RKO (cell line): ENCODE data around the gene CLDN25.

Source experiments
- DNase-seq: peaks from one replicate; pipeline ENCODE4 v3.0.0-alpha.2; 2016; ENCODE audit warnings: low spot score

The CLDN25 gene

DNA sequence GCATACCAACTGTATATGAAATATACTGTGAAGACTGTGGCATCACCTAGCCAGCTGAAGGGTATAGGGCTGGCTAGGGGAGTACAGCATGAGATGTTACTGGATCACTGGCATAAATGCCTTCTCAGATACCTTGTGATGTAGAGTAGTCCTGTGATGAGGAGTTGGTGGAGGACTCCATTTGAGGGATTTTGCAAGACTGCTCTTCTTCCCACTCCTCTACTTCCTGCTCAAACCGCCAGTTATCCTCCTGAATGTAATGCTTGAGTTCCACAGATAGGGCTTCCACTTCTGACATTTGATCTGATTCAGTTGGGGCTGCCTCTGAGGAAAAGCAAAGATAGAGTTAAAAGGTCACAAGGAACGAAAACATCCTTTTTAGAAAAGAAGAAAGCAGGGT, 29.3 kb downstream of the CLDN25 start:
- DNase-seq: no peak

DNA sequence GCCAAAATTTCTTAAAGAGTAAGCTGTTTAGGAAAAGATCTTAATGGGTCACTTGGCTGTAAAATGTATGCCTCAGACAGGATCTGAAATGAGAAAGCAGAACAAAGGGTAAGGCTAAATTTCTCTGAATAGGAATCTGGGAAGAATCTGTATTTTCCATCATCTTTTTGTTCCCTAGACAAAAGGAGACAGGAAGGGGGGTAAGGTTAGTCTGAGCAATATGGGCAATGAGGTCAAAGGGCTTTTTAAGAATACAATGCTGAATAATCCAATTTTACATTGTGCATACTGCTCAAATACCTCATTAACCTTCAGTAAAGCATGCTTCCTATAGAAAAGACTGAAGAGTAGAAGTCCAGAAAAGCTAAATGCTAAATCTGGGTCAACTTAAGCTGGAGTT, 34.6 kb downstream of the CLDN25 start:
- no peak for DNase-seq

DNA sequence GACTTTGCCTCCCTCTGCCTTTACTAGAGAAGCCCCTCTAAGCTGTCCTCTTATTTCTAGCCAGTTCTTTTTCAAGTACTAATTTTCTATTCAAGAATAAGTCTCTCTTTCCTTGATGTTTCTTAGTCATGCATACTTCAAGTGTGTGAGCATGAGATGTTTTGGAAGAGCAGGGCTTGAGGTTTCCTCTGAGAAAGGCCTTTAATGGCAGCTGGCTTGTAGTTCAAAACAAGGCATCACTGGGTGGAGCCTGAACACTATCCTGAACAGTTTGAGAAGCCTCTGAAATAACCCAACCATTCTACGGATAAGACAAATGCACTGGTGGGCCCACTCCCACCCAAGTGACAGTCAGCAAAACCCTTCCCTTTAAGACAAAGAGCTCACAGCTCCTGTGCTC, 37.6 kb downstream of the CLDN25 start:
- no peak for DNase-seq

DNA sequence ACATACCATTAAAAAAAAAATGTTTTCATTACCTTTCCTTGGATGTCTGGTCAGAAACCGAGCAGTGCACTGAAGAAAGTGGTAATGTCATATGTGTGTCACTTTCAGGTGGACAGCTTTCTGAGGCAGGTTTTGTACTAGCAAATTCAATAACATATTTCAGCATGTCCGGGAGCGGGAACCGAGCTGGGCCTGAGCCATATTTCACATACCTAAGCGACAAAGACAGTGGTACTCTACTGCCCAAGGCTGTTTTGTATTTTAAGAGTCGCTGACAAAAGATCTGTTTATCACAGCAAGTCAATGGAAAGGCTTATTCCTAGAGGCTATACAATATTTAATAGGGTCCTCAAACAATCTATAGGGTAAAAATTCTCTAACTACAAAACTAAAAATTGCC, 38.0 kb downstream of the CLDN25 start:
- DNase-seq: no peak

DNA sequence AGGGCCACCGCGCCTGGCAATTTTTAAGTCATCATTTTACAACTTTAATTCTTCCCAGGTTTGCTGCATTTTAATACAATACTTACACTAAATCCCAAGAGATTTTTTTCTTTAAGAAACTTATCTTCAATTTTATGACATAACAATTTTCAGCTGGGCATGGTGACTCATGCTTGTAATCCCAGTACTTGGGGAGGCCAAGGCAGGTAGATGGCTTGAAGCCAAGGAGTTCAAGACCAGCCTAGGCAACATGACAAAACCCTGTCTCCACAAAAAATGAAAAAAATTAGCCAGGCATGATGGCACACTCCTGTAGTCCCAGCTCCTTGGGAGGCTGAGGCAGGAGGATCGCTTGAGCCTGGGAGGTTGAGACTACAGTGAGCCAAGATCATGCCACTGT, 38.8 kb downstream of the CLDN25 start:
- no peak for DNase-seq

DNA sequence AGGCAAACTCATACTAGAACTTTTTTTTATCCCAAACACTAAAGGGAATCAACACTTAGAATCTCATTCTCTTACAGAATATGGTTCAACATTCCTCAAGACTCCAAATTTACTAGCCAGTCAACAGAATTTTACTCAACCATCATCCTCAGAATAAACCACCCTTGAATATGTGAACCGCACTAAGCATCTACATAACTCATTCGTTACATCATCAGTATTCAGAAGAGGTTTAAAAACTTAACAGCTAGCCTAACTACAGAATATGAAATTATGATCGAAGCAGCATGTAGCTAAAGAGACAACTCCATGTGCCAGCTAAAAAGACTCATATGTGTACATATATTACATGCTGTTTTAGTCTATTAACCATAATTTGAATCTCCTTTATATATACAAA, 47.9 kb downstream of the CLDN25 start:
- DNase-seq: no peak

DNA sequence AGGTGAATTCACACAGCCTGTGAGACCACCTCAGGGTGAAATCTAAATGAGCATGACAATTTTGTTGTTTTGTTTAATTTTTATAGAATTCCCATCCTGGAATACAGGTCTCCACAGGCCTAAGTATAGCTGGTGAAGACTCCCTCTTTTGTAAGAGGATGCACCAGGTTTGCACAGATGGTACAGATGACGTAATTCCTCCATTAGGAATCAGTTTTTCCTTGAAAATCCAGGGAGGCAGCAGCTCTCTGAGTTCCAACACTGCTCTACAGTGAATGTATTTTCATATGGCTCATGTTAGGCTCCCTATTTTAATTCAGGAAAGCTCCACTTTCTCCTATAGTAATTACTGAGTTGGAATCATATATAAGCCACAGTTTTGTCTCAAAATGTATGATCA, 48.6 kb downstream of the CLDN25 start:
- DNase-seq: no peak

DNA sequence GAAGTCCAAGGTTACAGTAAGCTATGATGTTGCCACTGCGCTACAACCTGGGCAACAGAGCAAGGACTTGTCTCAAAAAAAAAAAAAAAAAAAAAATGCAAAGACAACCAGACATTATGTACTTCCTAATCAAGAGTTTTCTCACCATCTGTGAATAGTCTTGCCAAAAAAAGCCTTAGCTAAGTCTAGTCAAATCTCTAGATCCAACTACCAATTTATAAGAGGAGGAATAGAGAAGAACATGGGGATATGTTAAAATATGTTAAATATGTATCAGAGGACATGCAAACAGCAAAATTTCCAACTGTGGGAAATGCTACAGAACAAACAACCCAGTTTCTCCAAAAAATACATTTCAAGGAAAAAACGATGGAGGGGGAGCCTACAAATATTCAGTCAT, 50.2 kb downstream of the CLDN25 start:
- no peak for DNase-seq
